ENCODE results near the gene SPRING1. TPM values are rescaled to one million over a fixed set of nuclear protein-coding genes. Genes with fewer than 3 reads are reported as not detected.

Gene SPRING1
- total RNA-seq, 1 donor from 2014 or later: 40.8 TPM

DNA sequence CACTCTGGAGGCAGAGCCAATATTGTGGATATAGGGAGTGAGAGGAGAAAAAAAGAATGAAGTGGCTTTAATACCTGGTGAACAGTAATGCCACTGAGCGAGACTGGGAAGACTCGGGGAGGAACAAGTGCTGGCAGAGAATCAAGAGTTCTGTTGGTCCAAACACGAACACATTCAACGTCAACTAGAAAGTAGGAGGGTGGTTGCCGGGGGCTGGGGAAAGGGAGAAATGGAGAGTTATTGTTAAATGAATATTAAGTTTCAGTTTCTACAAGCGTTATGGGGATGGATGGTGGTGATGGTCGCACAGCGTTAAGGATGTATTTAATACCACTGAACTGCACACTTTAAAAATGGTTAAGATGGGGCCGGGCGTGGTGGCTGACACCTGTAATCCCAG, 2.8 kb downstream of the SPRING1 start:
- Mint-ChIP-seq H3K36me3 (ENCODE audit: unreplicated experiment) (no peaks in the 10 kb centered on the region), H3K9me3 (ENCODE audit: unreplicated experiment) (no peaks in the 10 kb centered on the region), H3K4me1 (ENCODE audit: low read depth, unreplicated experiment) (peaks cover 6% of the 10 kb centered on the region), H3K27me3 (ENCODE audit: unreplicated experiment) (no peaks in the 10 kb centered on the region), H3K4me3 (ENCODE audit: unreplicated experiment) (no peak overlapping the region), H3K27ac (ENCODE audit: unreplicated experiment) (no peak overlapping the region)
- TF ChIP-seq, protein P1, sequence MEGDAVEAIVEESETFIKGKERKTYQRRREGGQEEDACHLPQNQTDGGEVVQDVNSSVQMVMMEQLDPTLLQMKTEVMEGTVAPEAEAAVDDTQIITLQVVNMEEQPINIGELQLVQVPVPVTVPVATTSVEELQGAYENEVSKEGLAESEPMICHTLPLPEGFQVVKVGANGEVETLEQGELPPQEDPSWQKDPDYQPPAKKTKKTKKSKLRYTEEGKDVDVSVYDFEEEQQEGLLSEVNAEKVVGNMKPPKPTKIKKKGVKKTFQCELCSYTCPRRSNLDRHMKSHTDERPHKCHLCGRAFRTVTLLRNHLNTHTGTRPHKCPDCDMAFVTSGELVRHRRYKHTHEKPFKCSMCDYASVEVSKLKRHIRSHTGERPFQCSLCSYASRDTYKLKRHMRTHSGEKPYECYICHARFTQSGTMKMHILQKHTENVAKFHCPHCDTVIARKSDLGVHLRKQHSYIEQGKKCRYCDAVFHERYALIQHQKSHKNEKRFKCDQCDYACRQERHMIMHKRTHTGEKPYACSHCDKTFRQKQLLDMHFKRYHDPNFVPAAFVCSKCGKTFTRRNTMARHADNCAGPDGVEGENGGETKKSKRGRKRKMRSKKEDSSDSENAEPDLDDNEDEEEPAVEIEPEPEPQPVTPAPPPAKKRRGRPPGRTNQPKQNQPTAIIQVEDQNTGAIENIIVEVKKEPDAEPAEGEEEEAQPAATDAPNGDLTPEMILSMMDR (IDR thresholded peaks at IDR 0.05; ENCODE audit: partially characterized antibody, unreplicated experiment): no peak
- DNase-seq: no peak

DNA sequence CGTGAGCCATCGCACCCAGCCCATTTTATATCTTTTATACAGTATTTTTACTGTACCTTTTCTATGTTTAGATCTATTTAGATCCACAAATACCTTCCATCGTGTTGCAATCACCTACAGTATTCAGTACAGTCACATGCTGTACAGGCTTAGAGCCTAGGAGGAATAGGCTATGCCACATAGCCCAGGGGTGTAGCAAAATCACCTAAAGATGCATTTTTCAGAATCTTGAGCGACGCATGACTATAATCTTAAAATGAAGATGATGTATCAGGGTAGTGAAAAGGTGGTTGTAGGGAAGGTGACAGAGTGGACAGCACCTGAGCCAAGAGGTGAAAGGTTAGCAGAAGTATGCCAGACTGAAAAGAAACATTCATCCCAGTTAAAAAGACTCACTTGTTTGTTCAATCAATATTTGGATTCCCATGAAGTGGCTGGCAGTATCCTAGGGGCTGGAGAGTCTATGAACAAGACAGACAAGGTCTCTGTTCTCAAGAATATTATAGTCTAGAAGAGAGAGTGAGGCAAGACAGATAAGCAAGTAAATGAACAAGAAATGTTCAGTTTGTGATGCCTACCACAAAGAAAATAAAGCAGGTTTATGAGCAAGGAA, 3.6 kb downstream of the SPRING1 start:
- no peak overlapping the region for H3K27ac Mint-ChIP-seq (ENCODE audit: unreplicated experiment)

DNA sequence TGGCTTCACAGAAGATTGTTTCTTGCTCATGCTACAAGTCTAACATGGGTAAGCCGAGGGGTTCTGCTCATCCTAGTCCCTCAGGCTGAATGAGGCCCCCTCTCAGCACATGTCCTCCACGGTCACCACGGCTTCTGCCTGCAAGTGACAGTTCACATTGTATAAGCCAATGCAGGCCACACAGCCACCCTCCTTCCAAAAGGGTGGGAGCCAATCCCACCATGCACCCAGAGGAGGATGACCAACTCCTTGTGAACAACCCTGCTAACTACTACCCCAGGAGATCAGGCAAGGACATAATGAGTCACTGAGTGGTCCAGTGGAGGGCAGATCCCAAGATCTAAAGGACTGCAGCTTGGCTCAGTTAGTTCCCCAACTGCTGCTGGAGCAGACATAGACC, 6.1 kb downstream of the SPRING1 start:
- Mint-ChIP-seq H3K27ac (ENCODE audit: unreplicated experiment) (no peak overlapping the region), H3K4me1 (ENCODE audit: low read depth, unreplicated experiment) (no peaks in the 10 kb centered on the region), H3K4me3 (ENCODE audit: unreplicated experiment) (no peak overlapping the region), H3K27me3 (ENCODE audit: unreplicated experiment) (no peaks in the 10 kb centered on the region), H3K9me3 (ENCODE audit: unreplicated experiment) (no peaks in the 10 kb centered on the region), H3K36me3 (ENCODE audit: unreplicated experiment) (no peaks in the 10 kb centered on the region)
- TF ChIP-seq, protein P1 (IDR thresholded peaks at IDR 0.05; ENCODE audit: partially characterized antibody, unreplicated experiment): no peak
- DNase-seq: no peak

More for the DNA sequence above, 3.6 kb downstream of the SPRING1 start:
- no peaks in the 10 kb centered on the region for H3K9me3 Mint-ChIP-seq (ENCODE audit: unreplicated experiment)
- DNase-seq: no peak
- H3K36me3 Mint-ChIP-seq (ENCODE audit: unreplicated experiment): no peaks in the 10 kb centered on the region
- no peak overlapping the region for H3K4me3 Mint-ChIP-seq (ENCODE audit: unreplicated experiment)
- TF ChIP-seq, protein P1 (IDR thresholded peaks at IDR 0.05; ENCODE audit: partially characterized antibody, unreplicated experiment): no peak
- no peaks in the 10 kb centered on the region for H3K27me3 Mint-ChIP-seq (ENCODE audit: unreplicated experiment)
- peaks cover 3% of the 10 kb centered on the region for H3K4me1 Mint-ChIP-seq (ENCODE audit: low read depth, unreplicated experiment)

- H3K9me3 Mint-ChIP-seq (ENCODE audit: unreplicated experiment): no peaks in the 10 kb centered on the region
- no peak overlapping the region for H3K27ac Mint-ChIP-seq (ENCODE audit: unreplicated experiment)
These were observed 10.0 kb downstream of the SPRING1 start for GRCh38 chr12:116727891-116728290.

DNA sequence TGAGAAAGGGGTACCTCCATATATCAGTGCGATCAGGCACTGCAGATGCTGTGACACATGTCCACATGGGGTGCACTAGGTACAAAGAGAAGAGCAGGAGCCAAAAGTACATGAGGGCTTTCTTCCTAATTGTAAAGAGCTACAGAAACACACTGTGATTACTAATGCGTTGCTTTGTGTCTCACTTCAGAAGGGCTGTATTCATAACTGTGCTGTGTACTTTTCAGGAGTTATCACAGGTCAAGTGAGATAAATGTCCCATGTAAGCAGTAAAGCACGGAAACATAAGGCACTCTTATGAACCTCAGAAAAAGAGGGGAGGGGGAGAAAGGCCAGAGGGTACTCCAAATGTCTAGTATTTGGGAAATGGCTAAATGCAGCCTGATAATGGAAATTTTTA, 10.6 kb downstream of the SPRING1 start:
- no peak overlapping the region for H3K4me3 Mint-ChIP-seq (ENCODE audit: unreplicated experiment)
- no peaks in the 10 kb centered on the region for H3K4me1 Mint-ChIP-seq (ENCODE audit: low read depth, unreplicated experiment)
- H3K9me3 Mint-ChIP-seq (ENCODE audit: unreplicated experiment): no peaks in the 10 kb centered on the region
- no peak overlapping the region for H3K27ac Mint-ChIP-seq (ENCODE audit: unreplicated experiment)
- no peaks in the 10 kb centered on the region for H3K36me3 Mint-ChIP-seq (ENCODE audit: unreplicated experiment)
- DNase-seq: no peak
- H3K27me3 Mint-ChIP-seq (ENCODE audit: unreplicated experiment): no peaks in the 10 kb centered on the region
- TF ChIP-seq, protein P1 (IDR thresholded peaks at IDR 0.05; ENCODE audit: partially characterized antibody, unreplicated experiment): no peak

More at GRCh38 chr12:116727891-116728290, 10.0 kb downstream of the SPRING1 start:
- Mint-ChIP-seq H3K36me3 (ENCODE audit: unreplicated experiment) (no peaks in the 10 kb centered on the region), H3K4me3 (ENCODE audit: unreplicated experiment) (no peak overlapping the region), H3K4me1 (ENCODE audit: low read depth, unreplicated experiment) (no peaks in the 10 kb centered on the region), H3K27me3 (ENCODE audit: unreplicated experiment) (no peaks in the 10 kb centered on the region)
- TF ChIP-seq, protein P1 (IDR thresholded peaks at IDR 0.05; ENCODE audit: partially characterized antibody, unreplicated experiment): no peak
- no peak for DNase-seq

All from glutamatergic neuron (in vitro differentiated cells).